Measurements from ENCODE around the gene ISYNA1. TPM values are rescaled to one million over a fixed set of nuclear protein-coding genes. Genes with fewer than 3 reads are reported as not detected.

The ISYNA1 gene
- total RNA-seq, 4 donors from 2014 or later: 5.3 to 26.4 (median 14.0) TPM

DNA sequence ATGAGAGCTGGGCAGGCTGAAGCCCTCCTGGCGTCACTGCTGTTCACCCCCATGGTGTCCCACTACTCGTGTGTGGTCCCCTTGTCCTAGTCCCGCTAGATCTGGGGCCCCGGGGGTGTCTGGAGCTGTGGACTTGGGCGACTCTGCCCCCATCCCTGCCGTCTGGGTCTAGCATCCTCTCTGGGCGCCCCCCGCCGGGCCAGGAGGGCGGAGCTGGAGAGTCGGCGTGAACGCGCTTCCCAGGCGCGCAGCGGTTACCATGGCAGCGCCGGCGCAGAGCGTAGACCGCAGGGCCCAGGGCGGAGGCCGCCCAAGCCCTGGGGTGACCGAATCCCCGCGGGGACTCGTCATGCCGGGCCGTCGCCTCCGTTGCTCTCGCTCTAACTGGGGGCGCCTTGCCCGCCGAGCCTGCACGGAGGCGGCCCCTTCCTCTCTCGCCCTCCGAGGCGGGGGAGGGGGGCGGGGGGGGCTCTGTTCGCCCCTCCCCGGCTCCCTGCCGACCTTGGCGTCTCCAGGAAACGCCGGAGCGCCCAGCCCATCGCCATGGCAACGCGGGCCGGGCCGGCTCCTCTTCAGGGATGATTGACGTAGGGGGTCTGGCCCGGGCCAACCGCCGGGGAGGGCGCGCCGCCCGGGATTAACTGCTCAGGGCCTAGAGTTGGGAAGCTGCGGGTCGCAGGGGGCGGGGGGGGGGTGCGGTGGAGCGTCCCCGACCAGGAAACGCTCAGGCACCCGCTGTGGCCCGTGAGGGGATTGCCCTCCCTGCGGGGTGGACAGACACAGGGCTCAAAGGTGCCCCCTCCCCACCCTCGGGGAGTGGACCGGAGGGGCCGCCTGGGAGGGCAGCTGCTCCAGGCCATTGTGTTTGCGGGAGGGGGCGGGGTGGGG lies 8.9 kb downstream of the ISYNA1 start:
- H3K27me3 ChIP-seq: no peaks in the 10 kb centered on the region
- no peak for TF ChIP-seq POLR2A (IDR thresholded peaks at IDR 0.05)
- TF ChIP-seq, protein P1, sequence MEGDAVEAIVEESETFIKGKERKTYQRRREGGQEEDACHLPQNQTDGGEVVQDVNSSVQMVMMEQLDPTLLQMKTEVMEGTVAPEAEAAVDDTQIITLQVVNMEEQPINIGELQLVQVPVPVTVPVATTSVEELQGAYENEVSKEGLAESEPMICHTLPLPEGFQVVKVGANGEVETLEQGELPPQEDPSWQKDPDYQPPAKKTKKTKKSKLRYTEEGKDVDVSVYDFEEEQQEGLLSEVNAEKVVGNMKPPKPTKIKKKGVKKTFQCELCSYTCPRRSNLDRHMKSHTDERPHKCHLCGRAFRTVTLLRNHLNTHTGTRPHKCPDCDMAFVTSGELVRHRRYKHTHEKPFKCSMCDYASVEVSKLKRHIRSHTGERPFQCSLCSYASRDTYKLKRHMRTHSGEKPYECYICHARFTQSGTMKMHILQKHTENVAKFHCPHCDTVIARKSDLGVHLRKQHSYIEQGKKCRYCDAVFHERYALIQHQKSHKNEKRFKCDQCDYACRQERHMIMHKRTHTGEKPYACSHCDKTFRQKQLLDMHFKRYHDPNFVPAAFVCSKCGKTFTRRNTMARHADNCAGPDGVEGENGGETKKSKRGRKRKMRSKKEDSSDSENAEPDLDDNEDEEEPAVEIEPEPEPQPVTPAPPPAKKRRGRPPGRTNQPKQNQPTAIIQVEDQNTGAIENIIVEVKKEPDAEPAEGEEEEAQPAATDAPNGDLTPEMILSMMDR (IDR thresholded peaks at IDR 0.05): no peak
- H3K4me3 ChIP-seq: peak overlapping the region; percentile 33 to 69 (median 52)
- H3K27ac ChIP-seq: peak overlapping the region; percentile 63 to 86 (median 77)
- H3K9me3 ChIP-seq: no peaks in the 10 kb centered on the region
- no peaks in the 10 kb centered on the region for H3K36me3 ChIP-seq
- DNase-seq: peak; percentile 78 to 92 (median 86)
- H3K4me1 ChIP-seq: peaks cover 0 to 56% (median 28%) of the 10 kb centered on the region in 4 donors

DNA sequence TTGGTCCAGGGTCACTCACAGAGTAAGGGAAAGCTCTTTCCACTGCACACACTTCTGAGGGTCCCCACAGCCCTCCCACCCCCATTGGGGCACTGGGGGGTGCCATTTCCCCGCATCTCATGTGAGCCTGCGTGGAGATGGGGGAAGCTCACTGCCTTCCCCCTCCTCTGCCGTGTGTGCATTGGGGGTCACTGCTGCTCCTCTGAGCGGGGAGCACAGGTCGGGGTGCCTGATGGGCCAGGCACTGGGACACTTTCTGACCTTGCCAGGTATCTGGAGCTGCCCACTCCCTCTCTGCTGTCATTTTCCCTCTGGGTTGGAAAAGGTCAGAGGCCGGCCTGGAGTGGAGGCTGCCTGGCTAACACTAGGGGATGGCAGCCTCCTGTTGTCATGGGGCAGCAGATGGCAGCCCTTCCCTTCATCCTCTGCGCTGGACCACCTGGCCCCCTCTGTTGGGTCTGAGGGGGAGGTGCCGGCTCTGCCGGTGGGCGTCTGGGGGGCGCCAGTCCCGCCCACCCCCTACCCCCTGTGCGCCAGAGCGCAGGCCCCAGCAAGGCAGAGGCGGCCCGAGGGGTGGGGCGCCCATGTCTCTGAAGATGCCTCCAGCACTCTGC lies 9.7 kb downstream of the ISYNA1 start:
- Histone ChIP-seq H3K36me3 (no peaks in the 10 kb centered on the region), H3K9me3 (no peaks in the 10 kb centered on the region), H3K27ac (peak overlapping the region; percentile 63 to 86 (median 77)), H3K4me3 (peak overlapping the region in 2 of 4 donors; percentile 33 to 69), H3K27me3 (no peaks in the 10 kb centered on the region), H3K4me1 (peaks cover 0 to 63% (median 29%) of the 10 kb centered on the region in 4 donors)
- TF ChIP-seq, protein P1 (IDR thresholded peaks at IDR 0.05): no peak
- TF ChIP-seq POLR2A (IDR thresholded peaks at IDR 0.05): no peak
- no peak for DNase-seq

DNA sequence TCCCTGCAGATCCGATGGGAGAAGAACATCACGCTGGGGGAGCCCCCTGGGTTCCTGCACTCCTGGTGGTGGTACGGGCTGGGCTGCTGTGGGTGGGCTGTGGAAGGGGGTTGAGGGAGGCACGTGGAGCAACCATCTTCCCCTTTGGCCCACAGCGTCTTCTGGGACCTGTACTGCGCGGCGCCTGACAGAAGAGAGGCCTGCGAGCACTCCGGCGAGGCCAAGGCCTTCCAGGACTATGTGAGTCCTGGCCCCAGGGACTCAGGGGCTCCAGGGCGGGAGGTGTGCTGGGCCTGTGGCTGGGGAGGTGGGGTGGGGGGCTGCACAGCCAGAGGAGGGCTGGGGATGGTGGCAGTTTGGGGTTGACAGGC lies 10.2 kb downstream of the ISYNA1 start:
- Histone ChIP-seq H3K4me1 (peaks cover 0 to 63% (median 31%) of the 10 kb centered on the region in 4 donors), H3K9me3 (no peaks in the 10 kb centered on the region), H3K27ac (peak overlapping the region in 1 of 4 donors; percentile 83), H3K4me3 (no peak overlapping the region), H3K36me3 (no peaks in the 10 kb centered on the region), H3K27me3 (no peaks in the 10 kb centered on the region)
- no peak for DNase-seq
- TF ChIP-seq POLR2A (IDR thresholded peaks at IDR 0.05): no peak

DNA sequence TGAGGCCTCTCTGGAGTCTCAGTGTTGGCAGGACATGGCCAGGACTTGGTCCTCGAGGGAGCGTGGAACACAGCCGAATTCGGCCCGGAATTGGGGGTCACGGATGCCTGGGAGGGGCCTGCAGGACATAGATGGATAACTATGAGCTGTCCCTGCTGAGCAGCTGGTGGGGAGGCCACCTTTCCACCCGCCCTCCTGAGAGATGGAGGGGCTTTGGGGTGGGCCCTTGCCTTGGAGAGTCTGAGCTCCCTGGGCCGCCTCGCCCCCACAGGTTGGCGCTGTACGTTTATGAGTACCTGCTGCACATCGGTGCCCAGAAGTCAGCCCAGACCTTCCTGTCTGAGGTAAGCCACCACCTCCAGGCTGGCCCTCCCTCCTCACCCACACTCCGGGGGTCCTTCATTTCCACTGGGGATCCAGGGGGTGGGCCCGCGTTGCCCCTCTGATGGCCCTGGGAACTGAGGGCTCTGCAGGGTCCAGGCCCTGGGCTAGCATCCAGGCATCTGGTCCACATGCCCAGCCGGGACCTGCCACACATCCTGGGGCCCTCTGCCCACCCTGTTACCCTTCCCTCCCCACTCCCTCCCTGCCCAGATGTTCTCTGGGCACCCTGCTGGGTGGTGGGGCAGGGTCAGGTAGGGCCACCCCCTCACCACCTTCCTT lies 10.7 kb downstream of the ISYNA1 start:
- no peaks in the 10 kb centered on the region for H3K27me3 ChIP-seq
- no peak overlapping the region for H3K4me3 ChIP-seq
- TF ChIP-seq, protein P1 (IDR thresholded peaks at IDR 0.05): no peak
- no peak for TF ChIP-seq POLR2A (IDR thresholded peaks at IDR 0.05)
- H3K36me3 ChIP-seq: no peaks in the 10 kb centered on the region
- H3K9me3 ChIP-seq: no peaks in the 10 kb centered on the region
- DNase-seq: no peak
- peaks cover 0 to 65% (median 33%) of the 10 kb centered on the region in 4 donors for H3K4me1 ChIP-seq
- H3K27ac ChIP-seq: no peak overlapping the region

DNA sequence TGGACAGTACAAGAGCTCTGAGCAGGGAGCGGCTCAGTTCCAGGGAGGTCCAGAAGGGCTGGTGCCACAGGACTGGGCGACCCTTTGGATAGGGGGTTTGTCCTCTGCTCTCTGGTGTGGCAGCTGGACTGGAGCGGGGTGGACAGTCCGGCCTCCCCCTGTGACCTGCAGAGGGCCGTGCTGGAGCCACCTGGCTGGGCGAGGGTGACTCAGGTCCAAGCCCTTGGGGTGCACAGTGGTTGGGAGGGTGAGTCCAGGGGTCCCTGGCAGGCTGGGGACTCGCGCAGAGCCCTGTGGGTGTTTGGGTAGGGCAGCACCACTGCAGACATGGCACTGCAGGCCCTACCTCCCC lies 11.5 kb downstream of the ISYNA1 start:
- Histone ChIP-seq H3K36me3 (no peaks in the 10 kb centered on the region), H3K4me3 (no peak overlapping the region), H3K27me3 (no peaks in the 10 kb centered on the region), H3K9me3 (no peaks in the 10 kb centered on the region), H3K27ac (peak overlapping the region in 3 of 4 donors; percentile 42 to 59 (median 45)), H3K4me1 (peaks cover 0 to 73% (median 34%) of the 10 kb centered on the region in 4 donors)
- no peak for TF ChIP-seq POLR2A (IDR thresholded peaks at IDR 0.05)
- TF ChIP-seq, protein P1 (IDR thresholded peaks at IDR 0.05): no peak
- no peak for DNase-seq

Measured in Peyer's patch (tissue), 4 donors.